Measurements from ENCODE around the gene BCAS4.
"Not testable (repeated sequence)": the region's sequence is repeated elsewhere in the genome, so short reads cannot be mapped to it uniquely, and the experiment has no call there.

Gene BCAS4

DNA sequence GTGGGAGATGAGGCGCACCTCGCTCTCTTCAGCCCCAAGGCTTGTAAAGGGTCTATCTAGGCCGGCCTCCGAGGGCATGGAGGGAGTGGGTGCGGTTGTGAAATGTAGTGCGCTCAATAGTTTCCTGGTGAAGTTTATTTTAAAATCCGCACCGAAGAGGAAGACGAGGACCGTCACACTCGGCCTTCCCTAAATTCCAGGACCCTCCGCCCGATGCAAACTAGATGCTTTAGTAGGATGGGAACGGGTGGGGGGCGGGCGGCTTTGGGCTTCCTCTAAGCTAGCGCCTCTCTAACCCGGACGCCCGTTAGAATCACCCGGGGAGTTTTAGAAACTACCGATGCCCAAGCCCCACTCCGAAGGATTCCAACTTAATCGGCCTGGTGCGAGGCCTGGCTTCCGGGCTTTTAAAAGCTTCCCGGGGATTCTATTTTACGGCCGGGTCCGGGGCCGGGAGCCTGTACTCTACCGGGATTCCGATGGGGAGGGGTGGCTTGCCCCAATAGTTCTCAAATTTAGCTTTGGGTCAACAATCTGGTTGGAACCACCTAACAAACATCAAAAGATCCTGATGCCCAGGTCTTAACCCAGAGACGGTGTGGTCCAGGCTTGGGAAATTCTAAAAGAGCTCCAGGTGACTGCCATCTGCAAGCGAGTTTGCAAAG is 548 bp upstream of the BCAS4 start:
- TF ChIP-seq CTCF (IDR thresholded peaks at IDR 0.05; ENCODE audit: low read depth, low read length): no peak
- H3K4me3 ChIP-seq (replicated peaks in 1 of 2; ENCODE audit: low read depth in 2 of 2, low read length in 2 of 2): peak overlapping the region; percentile 15 to 33
- no peak for DNase-seq (ENCODE audit: low read depth in 2 of 2)

DNA sequence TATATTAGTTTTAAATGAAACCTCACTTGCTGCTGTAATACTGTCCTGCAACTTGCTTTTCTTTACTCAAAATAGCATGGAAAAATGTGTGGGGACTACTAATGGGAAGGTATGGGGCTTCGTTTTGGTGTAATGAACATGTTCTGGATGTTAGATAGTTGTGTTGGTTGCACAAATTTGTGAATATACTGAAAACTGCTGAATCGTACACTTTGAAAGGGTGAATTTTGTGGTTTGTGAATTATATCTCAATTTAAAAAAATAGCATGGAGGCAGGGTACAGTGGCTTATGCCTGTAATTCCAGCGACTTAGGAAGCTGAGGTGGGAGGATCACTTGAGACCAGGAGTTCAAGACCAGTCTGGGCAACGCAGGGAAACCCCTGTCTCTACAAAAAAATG is 2.3 kb downstream of the BCAS4 start:
- no peak for DNase-seq (ENCODE audit: low read depth in 2 of 2)
- H3K4me3 ChIP-seq (replicated peaks in 1 of 2; ENCODE audit: low read depth in 2 of 2, low read length in 2 of 2): no peak overlapping the region
- no peak for TF ChIP-seq CTCF (IDR thresholded peaks at IDR 0.05; ENCODE audit: low read depth, low read length)

DNA sequence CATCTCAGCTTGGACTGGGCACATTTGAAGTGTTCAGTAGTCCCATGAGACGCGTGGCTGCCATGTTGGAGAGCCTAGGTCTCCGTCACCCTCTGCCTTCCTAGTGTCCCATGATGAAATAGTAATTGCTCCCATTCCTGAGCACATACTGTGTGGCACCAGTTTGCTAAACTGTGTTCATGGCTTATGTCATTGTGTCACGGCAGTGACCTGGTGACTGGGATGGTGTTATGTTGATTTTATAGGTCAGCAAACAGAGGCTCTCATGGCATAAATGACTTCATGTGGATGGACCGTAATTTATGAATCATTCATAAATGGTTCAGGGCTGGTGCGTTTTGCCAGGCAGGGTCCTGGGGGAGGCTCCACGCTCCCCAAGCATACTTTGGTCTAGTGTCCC is 3.8 kb downstream of the BCAS4 start:
- no peak for TF ChIP-seq CTCF (IDR thresholded peaks at IDR 0.05; ENCODE audit: low read depth, low read length)
- DNase-seq (ENCODE audit: low read depth in 2 of 2): peak in 1 of 2 donors; percentile 43
- no peak overlapping the region for H3K4me3 ChIP-seq (replicated peaks in 1 of 2; ENCODE audit: low read depth in 2 of 2, low read length in 2 of 2)

DNA sequence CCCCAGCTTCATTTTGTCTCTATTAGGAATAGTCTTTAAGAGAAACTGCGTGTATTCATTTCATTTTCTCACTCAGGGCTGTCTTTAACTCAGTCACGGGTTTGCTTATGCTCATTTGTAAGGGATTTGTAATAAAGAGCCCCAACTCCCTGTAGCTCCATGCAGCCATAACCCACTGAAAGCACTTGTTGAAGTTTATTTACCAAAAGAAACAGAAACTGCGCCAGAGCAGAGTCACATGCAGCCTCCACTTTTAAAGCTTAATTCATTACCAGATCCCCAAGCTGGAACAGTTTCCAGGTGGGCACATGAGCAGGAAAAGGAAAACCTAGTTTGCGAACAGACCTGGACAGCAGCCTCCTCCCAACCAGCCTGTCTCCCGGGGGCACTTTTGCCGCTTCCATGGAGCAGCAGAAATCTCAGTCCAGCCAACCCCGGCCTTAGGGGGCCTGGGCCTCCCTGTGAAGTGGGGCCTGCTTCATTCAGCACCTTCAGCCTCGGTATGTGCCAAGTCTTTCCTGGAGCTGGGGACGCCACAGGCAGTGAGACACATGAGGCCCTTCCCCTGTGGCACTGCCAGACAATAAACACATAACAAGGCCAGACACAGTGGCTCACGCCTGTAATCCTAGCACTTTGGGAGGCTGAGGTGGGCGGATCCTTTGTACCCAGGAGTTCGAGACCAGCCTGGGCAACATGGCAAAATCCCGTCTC is 4.5 kb downstream of the BCAS4 start:
- no peak overlapping the region for H3K4me3 ChIP-seq (replicated peaks in 1 of 2; ENCODE audit: low read depth in 2 of 2, low read length in 2 of 2)
- TF ChIP-seq CTCF (IDR thresholded peaks at IDR 0.05; ENCODE audit: low read depth, low read length): no peak
- no peak for DNase-seq (ENCODE audit: low read depth in 2 of 2)

GRCh38 chr20:50799890-50800550 is 5.2 kb downstream of the BCAS4 start:
- TF ChIP-seq CTCF (IDR thresholded peaks at IDR 0.05; ENCODE audit: low read depth, low read length): no peak
- no peak for DNase-seq (ENCODE audit: low read depth in 2 of 2)
- H3K4me3 ChIP-seq (replicated peaks in 1 of 2; ENCODE audit: low read depth in 2 of 2, low read length in 2 of 2): no peak overlapping the region

DNA sequence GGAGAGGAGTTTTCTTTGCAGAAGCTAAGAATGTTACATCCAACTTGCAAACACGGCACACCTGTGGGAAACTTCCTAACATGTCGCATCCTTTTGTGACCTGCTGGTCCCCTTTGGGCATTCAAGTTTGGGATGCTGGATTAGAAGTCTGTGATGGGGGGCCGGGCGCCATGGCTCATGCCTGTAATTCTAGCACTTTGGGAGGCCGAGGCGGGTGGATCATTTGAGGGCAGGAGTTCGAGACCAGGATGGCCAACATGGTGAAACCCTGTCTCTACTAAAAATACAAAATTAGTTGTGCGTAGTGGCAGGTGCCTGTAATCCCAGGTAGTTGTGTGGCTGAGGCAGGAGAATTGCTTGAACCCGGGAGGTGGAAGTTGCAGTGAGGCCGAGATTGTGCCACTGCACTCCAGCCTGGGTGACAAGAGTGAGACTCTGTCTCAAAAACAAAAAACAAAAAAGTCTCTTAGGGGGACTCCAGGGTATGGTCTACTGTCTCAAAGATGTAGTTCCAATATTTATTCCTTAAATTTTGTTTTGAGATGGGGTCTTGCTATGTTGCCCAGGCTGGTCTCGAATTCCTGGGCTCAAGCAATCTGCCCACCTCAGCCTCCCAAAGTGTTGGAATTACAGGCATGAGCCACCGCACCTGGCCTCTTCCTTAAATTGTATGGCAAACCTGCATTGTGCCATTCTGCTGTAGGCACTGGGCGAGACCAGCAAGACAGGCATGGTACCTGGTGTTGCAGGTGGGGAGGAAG is 6.3 kb downstream of the BCAS4 start:
- DNase-seq (ENCODE audit: low read depth in 2 of 2); H3K4me3 ChIP-seq (replicated peaks in 1 of 2; ENCODE audit: low read depth in 2 of 2, low read length in 2 of 2): not testable (repeated sequence)

- H3K4me3 ChIP-seq (replicated peaks in 1 of 2; ENCODE audit: low read depth in 2 of 2, low read length in 2 of 2): no peak overlapping the region
- TF ChIP-seq CTCF (IDR thresholded peaks at IDR 0.05; ENCODE audit: low read depth, low read length): no peak
- no peak for DNase-seq (ENCODE audit: low read depth in 2 of 2)
Measured at GRCh38 chr20:50801747-50802125, 6.9 kb downstream of the BCAS4 start.
